Measurements from ENCODE around the gene PCNX2. TPM values are rescaled to one million over a fixed set of nuclear protein-coding genes. Genes with fewer than 3 reads are reported as not detected.
"Not testable (repeated sequence)": the region's sequence is repeated elsewhere in the genome, so short reads cannot be mapped to it uniquely, and the experiment has no call there.

PCNX2 gene
- polyA plus RNA-seq, 1 donor (not counting 4 experiments of a cell fraction or from before 2014, with no cell fraction given): 18.0 TPM

GRCh38 chr1:233135833-233136232, 159.7 kb downstream of the PCNX2 start:
- H3K27ac ChIP-seq (ENCODE audit: control insufficient read depth, insufficient read depth, low read length): no peak overlapping the region
- no peak overlapping the region for H2AFZ ChIP-seq (ENCODE audit: control insufficient read depth, low read length)
- dilution Hi-C loops (cut with MboI; ENCODE audit: extremely low pct_ligation_motif_present, low sequenced_read_pairs): no loop called here
- H3K4me1 ChIP-seq (ENCODE audit: control insufficient read depth, extremely low read depth, insufficient read depth, low read length): peaks cover 4% of the 10 kb centered on the region
- no peak overlapping the region for H3K4me3 ChIP-seq (ENCODE audit: control insufficient read depth in 2 of 3, extremely low read depth in 1 of 3, insufficient read depth in 2 of 3, low read depth in 1 of 3, low read length in 3 of 3)
- H3K9ac ChIP-seq (ENCODE audit: control insufficient read depth, extremely low read depth, insufficient read depth, low read length): no peak overlapping the region
- H3K4me2 ChIP-seq (ENCODE audit: control insufficient read depth, extremely low read depth, insufficient read depth, low read depth, low read length): no peak overlapping the region
- H3K36me3 ChIP-seq (ENCODE audit: control insufficient read depth in 2 of 2, extremely low read depth in 1 of 2, insufficient read depth in 2 of 2, low read length in 2 of 2): peaks cover 12 to 14% of the 10 kb centered on the region in 2 experiments
- H3K9me3 ChIP-seq (ENCODE audit: control insufficient read depth, low read depth, low read length): no peaks in the 10 kb centered on the region
- no peaks in the 10 kb centered on the region for H4K20me1 ChIP-seq (ENCODE audit: control insufficient read depth, extremely low read depth, insufficient read depth, low read length)
- H3K79me2 ChIP-seq (ENCODE audit: control insufficient read depth, insufficient read depth, low read length): no peaks in the 10 kb centered on the region
- DNase-seq (ENCODE audit: low read depth, low spot score): no peak
- no peak for FAIRE-seq
- no peaks in the 10 kb centered on the region for H3K27me3 ChIP-seq (ENCODE audit: control insufficient read depth, extremely low read depth, insufficient read depth, low read length)
- TF ChIP-seq, protein P1, sequence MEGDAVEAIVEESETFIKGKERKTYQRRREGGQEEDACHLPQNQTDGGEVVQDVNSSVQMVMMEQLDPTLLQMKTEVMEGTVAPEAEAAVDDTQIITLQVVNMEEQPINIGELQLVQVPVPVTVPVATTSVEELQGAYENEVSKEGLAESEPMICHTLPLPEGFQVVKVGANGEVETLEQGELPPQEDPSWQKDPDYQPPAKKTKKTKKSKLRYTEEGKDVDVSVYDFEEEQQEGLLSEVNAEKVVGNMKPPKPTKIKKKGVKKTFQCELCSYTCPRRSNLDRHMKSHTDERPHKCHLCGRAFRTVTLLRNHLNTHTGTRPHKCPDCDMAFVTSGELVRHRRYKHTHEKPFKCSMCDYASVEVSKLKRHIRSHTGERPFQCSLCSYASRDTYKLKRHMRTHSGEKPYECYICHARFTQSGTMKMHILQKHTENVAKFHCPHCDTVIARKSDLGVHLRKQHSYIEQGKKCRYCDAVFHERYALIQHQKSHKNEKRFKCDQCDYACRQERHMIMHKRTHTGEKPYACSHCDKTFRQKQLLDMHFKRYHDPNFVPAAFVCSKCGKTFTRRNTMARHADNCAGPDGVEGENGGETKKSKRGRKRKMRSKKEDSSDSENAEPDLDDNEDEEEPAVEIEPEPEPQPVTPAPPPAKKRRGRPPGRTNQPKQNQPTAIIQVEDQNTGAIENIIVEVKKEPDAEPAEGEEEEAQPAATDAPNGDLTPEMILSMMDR (optimal IDR thresholded peaks at IDR 0.05 in 1 of 3, IDR thresholded peaks at IDR 0.05 in 1 of 3, conservative IDR thresholded peaks at IDR 0.05 in 1 of 3; ENCODE audit: extremely low read depth in 1 of 3, insufficient read depth in 2 of 3, low read length in 3 of 3): no peak
- TF ChIP-seq EZH2 (IDR thresholded peaks at IDR 0.05; ENCODE audit: low read length): no peak
- H3K9me1 ChIP-seq (ENCODE audit: control insufficient read depth, extremely low read depth, insufficient read depth, low read length): no peaks in the 10 kb centered on the region

DNA sequence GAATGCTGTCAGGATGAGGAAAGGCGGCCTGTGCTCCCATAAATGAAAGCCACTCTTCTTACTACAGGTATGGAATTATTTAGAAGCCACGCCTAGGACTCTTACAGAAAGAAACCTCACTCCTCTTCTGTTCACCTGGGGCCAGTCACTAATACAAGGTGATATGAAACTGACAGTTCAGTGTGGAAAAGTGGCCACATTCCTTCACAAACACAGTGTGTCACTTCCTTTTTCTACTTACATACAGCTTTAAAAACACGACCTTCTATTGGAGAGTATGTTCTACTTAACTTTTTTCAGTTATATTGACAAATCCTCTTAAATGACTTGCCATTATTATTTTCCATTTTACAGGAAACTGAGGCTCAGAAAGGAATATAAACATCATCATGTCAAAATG, 163.1 kb downstream of the PCNX2 start:
- DNase-seq (ENCODE audit: low read depth, low spot score) (no peak), FAIRE-seq (no peak)
- no peak overlapping the region for H3K4me2 ChIP-seq (ENCODE audit: control insufficient read depth, extremely low read depth, insufficient read depth, low read depth, low read length)
- no peaks in the 10 kb centered on the region for H4K20me1 ChIP-seq (ENCODE audit: control insufficient read depth, extremely low read depth, insufficient read depth, low read length)
- dilution Hi-C loops (cut with MboI; ENCODE audit: extremely low pct_ligation_motif_present, low sequenced_read_pairs): no loop called here
- H3K4me1 ChIP-seq (ENCODE audit: control insufficient read depth, extremely low read depth, insufficient read depth, low read length): no peaks in the 10 kb centered on the region
- no peak overlapping the region for H2AFZ ChIP-seq (ENCODE audit: control insufficient read depth, low read length)
- H3K9me1 ChIP-seq (ENCODE audit: control insufficient read depth, extremely low read depth, insufficient read depth, low read length): no peaks in the 10 kb centered on the region
- H3K4me3 ChIP-seq (ENCODE audit: control insufficient read depth in 2 of 3, extremely low read depth in 1 of 3, insufficient read depth in 2 of 3, low read depth in 1 of 3, low read length in 3 of 3): no peak overlapping the region
- no peaks in the 10 kb centered on the region for H3K27me3 ChIP-seq (ENCODE audit: control insufficient read depth, extremely low read depth, insufficient read depth, low read length)
- no peak for TF ChIP-seq EZH2 (IDR thresholded peaks at IDR 0.05; ENCODE audit: low read length)
- TF ChIP-seq, protein P1 (optimal IDR thresholded peaks at IDR 0.05 in 1 of 3, IDR thresholded peaks at IDR 0.05 in 1 of 3, conservative IDR thresholded peaks at IDR 0.05 in 1 of 3; ENCODE audit: extremely low read depth in 1 of 3, insufficient read depth in 2 of 3, low read length in 3 of 3): no peak
- H3K9ac ChIP-seq (ENCODE audit: control insufficient read depth, extremely low read depth, insufficient read depth, low read length): no peak overlapping the region
- no peaks in the 10 kb centered on the region for H3K79me2 ChIP-seq (ENCODE audit: control insufficient read depth, insufficient read depth, low read length)
- no peak overlapping the region for H3K27ac ChIP-seq (ENCODE audit: control insufficient read depth, insufficient read depth, low read length)
- H3K36me3 ChIP-seq (ENCODE audit: control insufficient read depth in 2 of 2, extremely low read depth in 1 of 2, insufficient read depth in 2 of 2, low read length in 2 of 2): peaks cover 11 to 12% of the 10 kb centered on the region in 2 experiments
- no peaks in the 10 kb centered on the region for H3K9me3 ChIP-seq (ENCODE audit: control insufficient read depth, low read depth, low read length)

GRCh38 chr1:233129031-233129430, 166.5 kb downstream of the PCNX2 start:
- H3K27ac ChIP-seq (ENCODE audit: control insufficient read depth, insufficient read depth, low read length); DNase-seq (ENCODE audit: low read depth, low spot score); H3K9ac ChIP-seq (ENCODE audit: control insufficient read depth, extremely low read depth, insufficient read depth, low read length); H3K79me2 ChIP-seq (ENCODE audit: control insufficient read depth, insufficient read depth, low read length); H3K4me1 ChIP-seq (ENCODE audit: control insufficient read depth, extremely low read depth, insufficient read depth, low read length); H3K4me2 ChIP-seq (ENCODE audit: control insufficient read depth, extremely low read depth, insufficient read depth, low read depth, low read length); FAIRE-seq; H3K9me3 ChIP-seq (ENCODE audit: control insufficient read depth, low read depth, low read length); H2AFZ ChIP-seq (ENCODE audit: control insufficient read depth, low read length); H3K4me3 ChIP-seq (ENCODE audit: control insufficient read depth in 2 of 3, extremely low read depth in 1 of 3, insufficient read depth in 2 of 3, low read depth in 1 of 3, low read length in 3 of 3); dilution Hi-C loops (cut with MboI; ENCODE audit: extremely low pct_ligation_motif_present, low sequenced_read_pairs); H4K20me1 ChIP-seq (ENCODE audit: control insufficient read depth, extremely low read depth, insufficient read depth, low read length); H3K27me3 ChIP-seq (ENCODE audit: control insufficient read depth, extremely low read depth, insufficient read depth, low read length); H3K9me1 ChIP-seq (ENCODE audit: control insufficient read depth, extremely low read depth, insufficient read depth, low read length): not testable (repeated sequence)
- H3K36me3 ChIP-seq (ENCODE audit: control insufficient read depth in 2 of 2, extremely low read depth in 1 of 2, insufficient read depth in 2 of 2, low read length in 2 of 2): peaks cover 13 to 19% of the 10 kb centered on the region in 2 experiments
